ENCODE measurements around the gene THADA.

DNA sequence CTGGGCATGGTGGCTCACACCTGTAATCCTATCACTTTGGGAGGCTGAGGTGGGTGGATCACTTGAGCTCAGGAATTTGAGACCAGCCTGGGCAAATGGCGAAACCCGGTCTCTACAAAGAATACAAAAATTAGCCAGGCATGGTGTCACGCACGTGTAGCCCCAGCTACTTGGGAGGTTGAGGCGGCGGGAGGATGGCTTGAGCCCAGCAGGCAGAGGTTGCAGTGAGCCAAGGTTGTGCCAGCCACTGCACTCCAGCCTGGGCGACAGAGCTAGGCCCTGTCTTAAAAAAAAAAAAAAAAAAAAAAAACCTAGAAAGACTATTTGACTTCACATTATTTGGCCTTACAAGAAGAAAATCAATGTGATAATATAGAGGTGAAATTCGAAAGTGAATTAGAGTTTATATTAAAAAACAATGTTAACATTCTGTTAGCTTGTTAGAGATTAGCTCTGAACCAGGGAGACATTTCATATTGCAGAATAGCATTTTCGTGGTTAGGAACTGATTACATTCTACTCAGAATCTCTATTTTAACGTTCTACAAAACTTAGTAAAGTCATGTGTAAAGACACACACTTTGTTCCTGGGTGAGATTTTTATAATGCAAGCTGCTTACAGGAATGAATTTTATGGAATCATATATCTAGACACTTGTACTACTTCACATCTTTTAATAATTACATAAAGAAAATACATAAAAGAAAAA lies 120.5 kb downstream of the THADA start:
- TF ChIP-seq, protein P1, sequence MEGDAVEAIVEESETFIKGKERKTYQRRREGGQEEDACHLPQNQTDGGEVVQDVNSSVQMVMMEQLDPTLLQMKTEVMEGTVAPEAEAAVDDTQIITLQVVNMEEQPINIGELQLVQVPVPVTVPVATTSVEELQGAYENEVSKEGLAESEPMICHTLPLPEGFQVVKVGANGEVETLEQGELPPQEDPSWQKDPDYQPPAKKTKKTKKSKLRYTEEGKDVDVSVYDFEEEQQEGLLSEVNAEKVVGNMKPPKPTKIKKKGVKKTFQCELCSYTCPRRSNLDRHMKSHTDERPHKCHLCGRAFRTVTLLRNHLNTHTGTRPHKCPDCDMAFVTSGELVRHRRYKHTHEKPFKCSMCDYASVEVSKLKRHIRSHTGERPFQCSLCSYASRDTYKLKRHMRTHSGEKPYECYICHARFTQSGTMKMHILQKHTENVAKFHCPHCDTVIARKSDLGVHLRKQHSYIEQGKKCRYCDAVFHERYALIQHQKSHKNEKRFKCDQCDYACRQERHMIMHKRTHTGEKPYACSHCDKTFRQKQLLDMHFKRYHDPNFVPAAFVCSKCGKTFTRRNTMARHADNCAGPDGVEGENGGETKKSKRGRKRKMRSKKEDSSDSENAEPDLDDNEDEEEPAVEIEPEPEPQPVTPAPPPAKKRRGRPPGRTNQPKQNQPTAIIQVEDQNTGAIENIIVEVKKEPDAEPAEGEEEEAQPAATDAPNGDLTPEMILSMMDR (conservative IDR thresholded peaks at IDR 0.05 in 1 of 2, IDR thresholded peaks at IDR 0.05 in 1 of 2; ENCODE audit: low read depth in 1 of 2, low read length in 2 of 2) = no peak
- no peak for TF ChIP-seq EZH2 (IDR thresholded peaks at IDR 0.05; ENCODE audit: low read length, missing control alignments)
